ENCODE measurements around the gene SLC25A25. TPM values are rescaled to one million over a fixed set of nuclear protein-coding genes. Genes with fewer than 3 reads are reported as not detected.

SLC25A25 gene
- total and polyA plus RNA-seq, 2 of the 8 experiments (the other 6 are each of a cell fraction or from before 2014, with no cell fraction given), result 6.5 to 18.5 TPM

GRCh38 chr9:128049843-128050242 lies 18.2 kb upstream of the SLC25A25 start:
- Histone ChIP-seq H3K14ac (ENCODE audit: insufficient read length) (no peak overlapping the region), H3K4me1 (replicated peaks in 1 of 4; ENCODE audit: control insufficient read depth in 3 of 4, insufficient read depth in 4 of 4, low read length in 3 of 4) (no peaks in the 10 kb centered on the region), H3K23ac (ENCODE audit: insufficient read length) (no peak overlapping the region), H3K79me1 (ENCODE audit: low read depth, low read length) (no peaks in the 10 kb centered on the region), H3K56ac (replicated peaks; ENCODE audit: insufficient read length, low read depth, low read length) (no peak overlapping the region), H2BK12ac (ENCODE audit: low read depth, low read length) (no peak overlapping the region), H3K27me3 (replicated peaks in 1 of 4; ENCODE audit: control insufficient read depth in 3 of 4, extremely low read depth in 1 of 4, insufficient read depth in 3 of 4, low read length in 3 of 4) (no peaks in the 10 kb centered on the region), H4K8ac (ENCODE audit: extremely low read depth, insufficient read depth, low read length) (no peak overlapping the region), H3K9me3 (ENCODE audit: insufficient read depth in 2 of 2, low read depth in 1 of 2, low read length in 1 of 2) (no peaks in the 10 kb centered on the region), H3K36me3 (ENCODE audit: control insufficient read depth in 2 of 4, insufficient read depth in 4 of 4, low read length in 3 of 4) (no peaks in the 10 kb centered on the region), H3K79me2 (ENCODE audit: control insufficient read depth in 1 of 2, insufficient read depth in 2 of 2, low read length in 2 of 2) (no peaks in the 10 kb centered on the region), H2BK5ac (ENCODE audit: low read depth, low read length) (no peak overlapping the region), H2BK120ac (replicated peaks; ENCODE audit: low read depth, low read length) (no peak overlapping the region), H2BK15ac (ENCODE audit: low read length) (no peak overlapping the region), H2BK20ac (ENCODE audit: low read length) (no peak overlapping the region), H3K4me3 (ENCODE audit: extremely low read depth in 1 of 4, insufficient read depth in 2 of 4, low read depth in 3 of 4, low read length in 4 of 4) (no peak overlapping the region), H4K20me1 (replicated peaks in 1 of 2; ENCODE audit: control insufficient read depth in 1 of 2, insufficient read depth in 2 of 2, low read length in 2 of 2) (no peaks in the 10 kb centered on the region), H2AK5ac (ENCODE audit: low read depth, low read length) (no peak overlapping the region), H2AFZ (ENCODE audit: low read length) (no peak overlapping the region), H3K23me2 (ENCODE audit: low read depth, low read length) (no peaks in the 10 kb centered on the region), H3K4me2 (ENCODE audit: insufficient read depth in 1 of 2, low read depth in 2 of 2, low read length in 2 of 2) (no peak overlapping the region), H3K4ac (replicated peaks; ENCODE audit: insufficient read length, low read depth, low read length) (no peak overlapping the region), H3K27ac (ENCODE audit: low read depth, low read length) (no peak overlapping the region), H3K18ac (ENCODE audit: extremely low read depth, low read length) (no peak overlapping the region), H4K91ac (replicated peaks; ENCODE audit: insufficient read length, low read length) (no peak overlapping the region), H3K9ac (replicated peaks in 1 of 4; ENCODE audit: extremely low read depth in 1 of 4, low read depth in 3 of 4, low read length in 3 of 4) (no peak overlapping the region), H4K5ac (ENCODE audit: insufficient read length, low read depth, low read length) (no peak overlapping the region)
- ChIA-PET POLR2A (ENCODE audit: partially characterized antibody) (interaction anchor here (0.9 to 1.6 kb wide), 2 partner anchors 7 to 72 kb away, joined by 3 read pairs; no protein-coding TSS in a partner anchor), CTCF (ENCODE audit: partially characterized antibody) (interaction anchor here (0.7 to 38.5 kb wide), 3 partner anchors 13 to 101 kb away, joined by 3 to 825 read pairs (median 55); partner anchors contain the start of gene DPM2)
- WGBS, 2 experiments (ENCODE audit: extremely low coverage in 1 of 2, insufficient coverage in 1 of 2, insufficient read length in 1 of 2, insufficient replicate concordance in 2 of 2, low coverage in 1 of 2, low lambda C conversion rate in 2 of 2, missing lambda C conversion rate in 1 of 2), result 97% methylated on average over 3 of the region's 3 CpGs; no CpG with 5 or more reads in 1 of the 2 experiments
- no peak for TF ChIP-seq KDM4A (IDR thresholded peaks at IDR 0.05; ENCODE audit: low read depth, low read length, severe bottlenecking)
- TF ChIP-seq CBX8 (IDR thresholded peaks at IDR 0.05; ENCODE audit: borderline replicate concordance, low read depth, low read length), result no peak
- no peak for TF ChIP-seq POLR2AphosphoS5 (IDR thresholded peaks at IDR 0.05; ENCODE audit: low read depth, low read length)
- TF ChIP-seq GABPA (IDR thresholded peaks at IDR 0.05; ENCODE audit: borderline replicate concordance, insufficient read depth, low read length), result no peak
- no peak for TF ChIP-seq KDM5A (IDR thresholded peaks at IDR 0.05; ENCODE audit: low read length)
- no peak for TF ChIP-seq YY1 (IDR thresholded peaks at IDR 0.05; ENCODE audit: low read depth, low read length)
- no peak for TF ChIP-seq MAX (IDR thresholded peaks at IDR 0.05)
- TF ChIP-seq SAP30 (IDR thresholded peaks at IDR 0.05; ENCODE audit: insufficient read depth, insufficient replicate concordance, low read length), result no peak
- no peak for TF ChIP-seq POLR2A (IDR thresholded peaks at IDR 0.05; ENCODE audit: control extremely low read depth in 1 of 2, low read depth in 2 of 2, low read length in 2 of 2)
- no peak for TF ChIP-seq TBP (IDR thresholded peaks at IDR 0.05; ENCODE audit: low read depth, low read length)
- TF ChIP-seq CREB1 (IDR thresholded peaks at IDR 0.05), result no peak
- no peak for TF ChIP-seq RBBP5 (IDR thresholded peaks at IDR 0.05; ENCODE audit: borderline replicate concordance, low read depth, low read length)
- no peak for TF ChIP-seq JUN (IDR thresholded peaks at IDR 0.05; ENCODE audit: low read depth, low read length)
- TF ChIP-seq EP300 (IDR thresholded peaks at IDR 0.05; ENCODE audit: borderline replicate concordance in 1 of 2, low read depth in 2 of 2, low read length in 2 of 2), result no peak
- TF ChIP-seq BRCA1 (IDR thresholded peaks at IDR 0.05; ENCODE audit: low read depth, low read length), result no peak
- FAIRE-seq, result no peak
- DNase-seq (ENCODE audit: low read depth in 1 of 2, low spot score in 2 of 2), result no peak
